Measurements from ENCODE around the gene FMNL2.

FMNL2 gene

DNA sequence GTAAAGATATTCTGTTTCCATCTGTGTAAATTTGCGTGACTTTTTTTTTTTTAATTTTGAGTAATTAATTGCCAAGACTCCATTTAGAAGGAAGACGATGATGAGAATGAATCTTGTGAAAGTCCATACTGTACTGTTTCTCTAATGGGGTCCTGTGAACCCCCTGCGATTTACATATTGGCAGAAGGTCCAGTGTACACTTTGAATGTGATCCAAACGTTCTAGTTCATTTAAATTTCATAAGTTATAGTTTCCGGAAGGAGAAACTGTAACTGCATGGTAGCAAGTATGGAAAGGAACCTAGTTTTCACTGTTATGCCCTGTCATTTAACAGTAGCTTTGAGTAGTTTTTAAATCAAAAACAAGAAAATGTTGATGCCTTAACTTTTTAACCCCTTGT lies 166.7 kb downstream of the FMNL2 start:
- ChIA-PET CTCF (no interaction called here), POLR2A (no interaction called here)
- TF ChIP-seq HDGF (IDR thresholded peaks at IDR 0.05; ENCODE audit: borderline replicate concordance) (no peak), SP1 (IDR thresholded peaks at IDR 0.05) (no peak), ARNT (IDR thresholded peaks at IDR 0.05) (no peak), SUZ12 (IDR thresholded peaks at IDR 0.05) (no peak), LEF1 (IDR thresholded peaks at IDR 0.05; ENCODE audit: borderline replicate concordance) (no peak), NFRKB (IDR thresholded peaks at IDR 0.05) (no peak), TARDBP (IDR thresholded peaks at IDR 0.05) (no peak), FOXA1 (IDR thresholded peaks at IDR 0.05) (no peak), ZNF384 (IDR thresholded peaks at IDR 0.05) (no peak), FOXK2 (IDR thresholded peaks at IDR 0.05) (no peak), FOXM1 (IDR thresholded peaks at IDR 0.05; ENCODE audit: borderline replicate concordance) (no peak), ELF4 (IDR thresholded peaks at IDR 0.05) (no peak)
- TF ChIP-seq, protein P1, sequence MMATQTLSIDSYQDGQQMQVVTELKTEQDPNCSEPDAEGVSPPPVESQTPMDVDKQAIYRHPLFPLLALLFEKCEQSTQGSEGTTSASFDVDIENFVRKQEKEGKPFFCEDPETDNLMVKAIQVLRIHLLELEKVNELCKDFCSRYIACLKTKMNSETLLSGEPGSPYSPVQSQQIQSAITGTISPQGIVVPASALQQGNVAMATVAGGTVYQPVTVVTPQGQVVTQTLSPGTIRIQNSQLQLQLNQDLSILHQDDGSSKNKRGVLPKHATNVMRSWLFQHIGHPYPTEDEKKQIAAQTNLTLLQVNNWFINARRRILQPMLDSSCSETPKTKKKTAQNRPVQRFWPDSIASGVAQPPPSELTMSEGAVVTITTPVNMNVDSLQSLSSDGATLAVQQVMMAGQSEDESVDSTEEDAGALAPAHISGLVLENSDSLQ (IDR thresholded peaks at IDR 0.05) = no peak
- no peak for DNase-seq (ENCODE audit: extremely low spot score)

DNA sequence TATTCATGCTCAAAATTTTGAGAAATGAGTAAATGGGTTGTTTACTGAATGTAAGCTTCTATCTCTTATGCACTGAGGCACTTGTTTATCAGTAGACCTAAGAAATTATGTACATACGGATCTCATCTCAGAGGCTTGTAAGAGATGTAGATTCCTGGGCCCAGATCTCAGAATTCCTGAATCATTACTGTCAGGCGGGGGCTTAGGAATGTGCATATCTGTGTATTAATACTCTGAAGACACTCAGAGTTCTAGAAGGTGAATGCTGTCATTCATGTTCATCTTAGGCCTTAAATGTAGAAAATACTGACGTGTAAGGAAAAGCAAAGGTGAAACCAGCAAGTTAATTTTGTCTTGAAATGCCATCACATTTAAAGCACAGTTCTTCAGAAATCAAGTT lies 169.6 kb downstream of the FMNL2 start:
- POLR2A ChIA-PET = no interaction called here

DNA sequence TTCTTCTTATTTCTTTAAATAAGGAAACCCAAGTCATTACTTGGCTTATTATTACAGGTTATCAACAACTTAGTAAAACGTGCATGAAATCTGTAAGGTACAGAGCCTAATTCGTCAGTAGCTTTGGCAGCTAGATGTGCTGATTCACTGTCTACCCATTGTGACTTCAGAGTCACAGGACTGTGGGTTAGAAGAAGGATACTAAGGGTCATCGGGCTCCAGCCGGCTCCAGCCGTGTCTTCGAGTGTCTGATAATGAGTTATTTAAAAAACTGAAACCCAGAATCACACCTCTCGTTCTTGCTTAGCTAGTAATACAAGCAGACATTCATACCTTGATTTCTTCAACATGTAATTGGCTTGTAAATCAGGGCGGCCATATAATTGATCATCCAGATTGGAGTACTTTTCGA lies 170.5 kb downstream of the FMNL2 start:
- ChIA-PET CTCF (interaction anchor here (0.5 to 0.6 kb wide), 2 partner anchors 1288 to 1403 kb away, joined by 3 read pairs; no protein-coding TSS in a partner anchor), POLR2A (no interaction called here)
- no peak for TF ChIP-seq SP1 (IDR thresholded peaks at IDR 0.05)
- no peak for TF ChIP-seq ELF4 (IDR thresholded peaks at IDR 0.05)
- TF ChIP-seq FOXK2 (IDR thresholded peaks at IDR 0.05) = no peak
- no peak for TF ChIP-seq HDGF (IDR thresholded peaks at IDR 0.05; ENCODE audit: borderline replicate concordance)
- TF ChIP-seq BHLHE40 (IDR thresholded peaks at IDR 0.05; ENCODE audit: borderline replicate concordance) = no peak
- no peak for TF ChIP-seq LEF1 (IDR thresholded peaks at IDR 0.05; ENCODE audit: borderline replicate concordance)
- no peak for TF ChIP-seq L3MBTL2 (conservative IDR thresholded peaks at IDR 0.05)
- TF ChIP-seq CTBP1 (IDR thresholded peaks at IDR 0.05; ENCODE audit: borderline replicate concordance) = no peak
- TF ChIP-seq ARNT (IDR thresholded peaks at IDR 0.05) = no peak
- TF ChIP-seq SUZ12 (IDR thresholded peaks at IDR 0.05) = no peak
- TF ChIP-seq FOXA1 (IDR thresholded peaks at IDR 0.05) = no peak
- TF ChIP-seq, protein P1 (IDR thresholded peaks at IDR 0.05) = no peak
- no peak for DNase-seq (ENCODE audit: extremely low spot score)

More for the DNA sequence above, 169.6 kb downstream of the FMNL2 start:
- no peak for DNase-seq (ENCODE audit: extremely low spot score)
- no peak for TF ChIP-seq BHLHE40 (IDR thresholded peaks at IDR 0.05; ENCODE audit: borderline replicate concordance)
- TF ChIP-seq TARDBP (IDR thresholded peaks at IDR 0.05) = no peak
- TF ChIP-seq ELF4 (IDR thresholded peaks at IDR 0.05) = no peak
- no peak for TF ChIP-seq HDGF (IDR thresholded peaks at IDR 0.05; ENCODE audit: borderline replicate concordance)
- TF ChIP-seq FOXM1 (IDR thresholded peaks at IDR 0.05; ENCODE audit: borderline replicate concordance) = no peak
- no peak for TF ChIP-seq SP1 (IDR thresholded peaks at IDR 0.05)
- no peak for TF ChIP-seq NFRKB (IDR thresholded peaks at IDR 0.05)
- no peak for TF ChIP-seq ZNF384 (IDR thresholded peaks at IDR 0.05)
- TF ChIP-seq CTBP1 (IDR thresholded peaks at IDR 0.05; ENCODE audit: borderline replicate concordance) = no peak
- TF ChIP-seq FOXK2 (IDR thresholded peaks at IDR 0.05) = no peak
- TF ChIP-seq SUZ12 (IDR thresholded peaks at IDR 0.05) = no peak
- TF ChIP-seq ARNT (IDR thresholded peaks at IDR 0.05) = no peak
- TF ChIP-seq FOXA1 (IDR thresholded peaks at IDR 0.05) = no peak
- TF ChIP-seq LEF1 (IDR thresholded peaks at IDR 0.05; ENCODE audit: borderline replicate concordance) = no peak
- no peak for TF ChIP-seq L3MBTL2 (conservative IDR thresholded peaks at IDR 0.05)
- TF ChIP-seq, protein P1 (IDR thresholded peaks at IDR 0.05) = no peak
- CTCF ChIA-PET = no interaction called here

DNA sequence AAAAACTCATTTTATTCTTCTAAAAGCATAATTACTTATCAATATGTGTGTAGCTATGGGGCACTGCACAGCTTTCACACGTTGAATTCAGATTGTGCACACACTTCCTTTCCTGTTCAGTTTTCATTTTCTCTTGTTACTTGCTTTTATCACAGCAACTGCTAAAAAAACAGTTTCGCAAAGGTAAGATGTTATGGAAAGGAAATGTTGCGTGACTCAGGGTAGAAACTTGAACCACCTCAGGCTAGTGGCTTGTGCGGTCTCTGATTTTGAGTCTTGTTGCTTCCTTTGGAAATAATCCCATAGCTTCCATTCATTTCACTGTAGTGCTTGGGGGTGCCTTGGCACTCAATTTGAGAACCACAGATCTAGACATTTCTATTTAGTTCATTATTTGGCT lies 171.9 kb downstream of the FMNL2 start:
- TF ChIP-seq CTBP1 (IDR thresholded peaks at IDR 0.05; ENCODE audit: borderline replicate concordance) (no peak), L3MBTL2 (conservative IDR thresholded peaks at IDR 0.05) (no peak), HDGF (IDR thresholded peaks at IDR 0.05; ENCODE audit: borderline replicate concordance) (no peak), ARNT (IDR thresholded peaks at IDR 0.05) (no peak), ZNF384 (IDR thresholded peaks at IDR 0.05) (no peak), SUZ12 (IDR thresholded peaks at IDR 0.05) (no peak), TARDBP (IDR thresholded peaks at IDR 0.05) (no peak), FOXM1 (IDR thresholded peaks at IDR 0.05; ENCODE audit: borderline replicate concordance) (no peak), FOXA1 (IDR thresholded peaks at IDR 0.05) (no peak), BHLHE40 (IDR thresholded peaks at IDR 0.05; ENCODE audit: borderline replicate concordance) (no peak)
- TF ChIP-seq, protein P1 (IDR thresholded peaks at IDR 0.05) = no peak
- DNase-seq (ENCODE audit: extremely low spot score) = no peak
- ChIA-PET POLR2A (no interaction called here), CTCF (no interaction called here)

DNA sequence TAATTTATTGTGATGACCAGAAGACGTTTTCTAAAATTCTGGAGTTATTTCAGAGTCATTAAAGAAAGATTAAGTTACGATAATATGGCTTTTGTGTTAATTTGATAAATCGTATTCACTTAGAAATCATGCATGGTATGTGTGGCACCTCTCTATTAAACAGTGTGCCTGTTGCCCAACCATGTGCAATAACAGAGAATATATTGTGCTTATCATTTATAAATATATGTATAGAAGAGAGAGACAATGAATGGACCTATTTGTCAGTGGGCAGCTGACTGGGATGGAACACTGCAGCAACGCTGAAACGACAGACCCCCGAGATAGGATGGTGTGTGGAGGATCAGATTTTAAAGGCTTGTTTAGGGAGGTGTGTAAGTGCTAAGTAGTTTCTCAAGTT lies 172.9 kb downstream of the FMNL2 start:
- TF ChIP-seq ELF4 (IDR thresholded peaks at IDR 0.05) = no peak
- TF ChIP-seq ARNT (IDR thresholded peaks at IDR 0.05) = no peak
- TF ChIP-seq, protein P1 (IDR thresholded peaks at IDR 0.05) = no peak
- TF ChIP-seq CTBP1 (IDR thresholded peaks at IDR 0.05; ENCODE audit: borderline replicate concordance) = no peak
- TF ChIP-seq LEF1 (IDR thresholded peaks at IDR 0.05; ENCODE audit: borderline replicate concordance) = no peak
- TF ChIP-seq L3MBTL2 (conservative IDR thresholded peaks at IDR 0.05) = no peak
- no peak for TF ChIP-seq SUZ12 (IDR thresholded peaks at IDR 0.05)
- ChIA-PET CTCF (no interaction called here), POLR2A (no interaction called here)
- no peak for DNase-seq (ENCODE audit: extremely low spot score)

Data from HEK293T (cell line).